HG03571 (cell line): ENCODE data around the gene ARHGAP8.
"Not testable (repeated sequence)": the region's sequence is repeated elsewhere in the genome, so short reads cannot be mapped to it uniquely, and the experiment has no call there.

ENCODE experiments used
- ATAC-seq: cut with Tn5 transposase; IDR thresholded peaks from one replicate; pipeline ENCODE4 v1.9.1; 2021; ENCODE audit not compliant: unreplicated experiment

Gene ARHGAP8

GRCh38 chr22:44904492-44905152 is 152.2 kb downstream of the ARHGAP8 start:
- ATAC-seq: not testable (repeated sequence)

GRCh38 chr22:44906248-44906936 is 154.0 kb downstream of the ARHGAP8 start:
- ATAC-seq: no peak

GRCh38 chr22:44906999-44907644 is 154.7 kb downstream of the ARHGAP8 start:
- no peak for ATAC-seq

GRCh38 chr22:44907765-44908737 is 155.7 kb downstream of the ARHGAP8 start:
- ATAC-seq: no peak

- no peak for ATAC-seq
These were observed 156.9 kb downstream of the ARHGAP8 start for GRCh38 chr22:44909241-44909640.
